ENCODE measurements around the gene APOC1.
"Not testable (repeated sequence)": the region's sequence is repeated elsewhere in the genome, so short reads cannot be mapped to it uniquely, and the experiment has no call there.

The APOC1 gene

GRCh38 chr19:44913512-44914432 lies 636 bp upstream of the APOC1 start:
- not testable (repeated sequence) for DNase-seq

GRCh38 chr19:44924243-44924725 lies 9.9 kb downstream of the APOC1 start:
- DNase-seq, result no peak

GRCh38 chr19:44925114-44925891 lies 10.9 kb downstream of the APOC1 start:
- DNase-seq, result no peak

- not testable (repeated sequence) for DNase-seq
These were observed 12.1 kb downstream of the APOC1 start for GRCh38 chr19:44926245-44927077.

- DNase-seq, result no peak
These were observed 13.3 kb downstream of the APOC1 start for GRCh38 chr19:44927746-44928145.

GRCh38 chr19:44930088-44930487 lies 15.7 kb downstream of the APOC1 start:
- no peak for DNase-seq

GRCh38 chr19:44931541-44931940 lies 17.1 kb downstream of the APOC1 start:
- no peak for DNase-seq

GRCh38 chr19:44939668-44940067 lies 25.3 kb downstream of the APOC1 start:
- DNase-seq, result no peak

- no peak for DNase-seq
These were observed 27.7 kb downstream of the APOC1 start, which contains the start of gene APOC4 for GRCh38 chr19:44942067-44942571. Gene APOC4 (plus strand): TSS chr19:44942237. CDS start chr19:44942278, 41 bp downstream.

GRCh38 chr19:44943801-44944249 lies 29.4 kb downstream of the APOC1 start:
- no peak for DNase-seq

- DNase-seq, result no peak
These were observed 32.7 kb downstream of the APOC1 start for GRCh38 chr19:44947041-44947581.

GRCh38 chr19:44948237-44948636 lies 33.8 kb downstream of the APOC1 start:
- no peak for DNase-seq

GRCh38 chr19:44948763-44949374 lies 34.5 kb downstream of the APOC1 start:
- DNase-seq, result peak; percentile 35

GRCh38 chr19:44949550-44949949 lies 35.1 kb downstream of the APOC1 start:
- no peak for DNase-seq

- DNase-seq, result peak; percentile 77
These were observed 37.1 kb downstream of the APOC1 start for GRCh38 chr19:44951179-44952159.

- no peak for DNase-seq
These were observed 39.9 kb downstream of the APOC1 start for GRCh38 chr19:44954278-44954648.

- DNase-seq, result peak; percentile 96
These were observed 40.5 kb downstream of the APOC1 start, which contains the start of gene CLPTM1 for GRCh38 chr19:44954649-44955504. Gene CLPTM1 (plus strand): TSS chr19:44955380. CDS start chr19:44955396, 16 bp downstream.

GRCh38 chr19:44955505-44956439 lies 41.4 kb downstream of the APOC1 start:
- no peak for DNase-seq

All from NCI-H2171 (cell line).